MCF 10A (cell line): ENCODE results near the gene NEO1. TPM values are rescaled to one million over a fixed set of nuclear protein-coding genes. Genes with fewer than 3 reads are reported as not detected.
A peak's percentile ranks its signal among the peaks of the same experiment; 100 is the strongest.

Experiments used
- BruUV-seq: library from RNA; stranded (reverse); fragments of 400-500 nt; replicated peaks from 2 replicates; lab custom pipeline; 2021; lab: Mats Ljungman, UMichigan
- CTCF ChIA-PET: fragments of 300-600 bp; sonication (Branson Sonifier 250); formaldehyde crosslinking; extraction: SDS; loops from one replicate; lab custom pipeline; 2021; ENCODE audit warnings: antibody characterized with exemption, inconsistent platforms; lab: Yijun Ruan, JAX
- POLR2A ChIA-PET: fragments of 300-600, 350-650 bp; sonication (Branson Sonifier 250); formaldehyde crosslinking; extraction: SDS; loops from one replicate; lab custom pipeline; 2020; ENCODE audit warnings: antibody characterized with exemption, inconsistent platforms; lab: Yijun Ruan, JAX
- DNase-seq: peaks from one replicate; pipeline ENCODE4 v3.0.0-alpha.2; 2018; ENCODE audit not compliant: unreplicated experiment
- H3K27ac Mint-ChIP-seq: one replicate; pipeline ENCODE4 v1.8.0; 2022; ENCODE audit warnings: mild to moderate bottlenecking, low read depth, mixed read lengths; ENCODE audit not compliant: unreplicated experiment
- H3K27me3 Mint-ChIP-seq: one replicate; pipeline ENCODE4 v1.8.0; 2022; ENCODE audit warnings: mixed read lengths; ENCODE audit not compliant: insufficient read depth, unreplicated experiment
- H3K36me3 Mint-ChIP-seq: one replicate; pipeline ENCODE4 v1.8.0; 2022; ENCODE audit warnings: mild to moderate bottlenecking, moderate library complexity, mixed read lengths; ENCODE audit not compliant: insufficient read depth, unreplicated experiment
- H3K4me1 Mint-ChIP-seq: one replicate; pipeline ENCODE4 v1.8.0; 2022; ENCODE audit warnings: mixed read lengths; ENCODE audit not compliant: insufficient read depth, unreplicated experiment
- H3K4me3 Mint-ChIP-seq: one replicate; pipeline ENCODE4 v1.8.0; 2022; ENCODE audit warnings: mild to moderate bottlenecking, moderate library complexity, mixed read lengths; ENCODE audit not compliant: unreplicated experiment
- H3K9me3 Mint-ChIP-seq: one replicate; pipeline ENCODE4 v1.8.0; 2022; ENCODE audit warnings: mixed read lengths; ENCODE audit not compliant: unreplicated experiment
- intact Hi-C: fragments of 100-400 bp; cut with micrococcal nuclease; formaldehyde crosslinking; loops from 2 replicates; pipeline ENCODE4 v1.14.1; 2022
- total RNA-seq: library from RNA; stranded (reverse); gene quantifications from 2 replicates; pipeline ENCODE4 v1.2.3, GENCODE V29; 2022
- TF ChIP-seq, protein P1 (sequence below): fragments of 200-600 bp; IDR thresholded peaks from one replicate; pipeline ENCODE4 v1.8.0; 2022; ENCODE audit warnings: antibody characterized with exemption, mild to moderate bottlenecking; ENCODE audit not compliant: unreplicated experiment

The NEO1 gene
- total RNA-seq, 1 experiment from 2014 or later, result 13.2 TPM

DNA sequence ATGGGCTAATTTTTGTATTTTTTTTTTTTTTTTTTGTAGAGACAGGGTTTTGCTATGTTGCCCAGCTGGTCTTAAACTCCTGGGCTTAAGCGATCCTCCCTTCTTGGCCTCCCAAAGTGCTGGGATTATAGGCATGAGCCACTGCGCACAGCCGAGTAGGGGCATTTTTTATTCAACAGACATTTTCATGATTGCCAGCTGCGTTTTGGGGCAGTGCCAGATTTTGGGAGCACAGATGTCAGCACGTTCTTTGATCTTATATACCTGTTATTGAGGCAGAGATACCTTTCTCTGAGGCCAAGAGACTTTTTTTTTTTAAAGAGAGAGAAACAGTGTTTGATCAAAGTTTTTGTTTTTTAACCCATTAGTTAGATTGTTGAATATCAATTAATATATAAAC, 16.8 kb downstream of the NEO1 start:
- no peaks in the 10 kb centered on the region for H3K9me3 Mint-ChIP-seq
- CTCF ChIA-PET, result interaction anchor here (0.7 to 1.9 kb wide), 3 partner anchors 13 to 304 kb away, joined by 3 to 4 read pairs (median 4); no protein-coding TSS in a partner anchor
- intact Hi-C loops, result no loop called here
- no TSS peak for BruUV-seq
- H3K4me1 Mint-ChIP-seq, result peaks cover 5% of the 10 kb centered on the region
- H3K27ac Mint-ChIP-seq, result no peak overlapping the region
- no peak for DNase-seq
- TF ChIP-seq, protein P1, sequence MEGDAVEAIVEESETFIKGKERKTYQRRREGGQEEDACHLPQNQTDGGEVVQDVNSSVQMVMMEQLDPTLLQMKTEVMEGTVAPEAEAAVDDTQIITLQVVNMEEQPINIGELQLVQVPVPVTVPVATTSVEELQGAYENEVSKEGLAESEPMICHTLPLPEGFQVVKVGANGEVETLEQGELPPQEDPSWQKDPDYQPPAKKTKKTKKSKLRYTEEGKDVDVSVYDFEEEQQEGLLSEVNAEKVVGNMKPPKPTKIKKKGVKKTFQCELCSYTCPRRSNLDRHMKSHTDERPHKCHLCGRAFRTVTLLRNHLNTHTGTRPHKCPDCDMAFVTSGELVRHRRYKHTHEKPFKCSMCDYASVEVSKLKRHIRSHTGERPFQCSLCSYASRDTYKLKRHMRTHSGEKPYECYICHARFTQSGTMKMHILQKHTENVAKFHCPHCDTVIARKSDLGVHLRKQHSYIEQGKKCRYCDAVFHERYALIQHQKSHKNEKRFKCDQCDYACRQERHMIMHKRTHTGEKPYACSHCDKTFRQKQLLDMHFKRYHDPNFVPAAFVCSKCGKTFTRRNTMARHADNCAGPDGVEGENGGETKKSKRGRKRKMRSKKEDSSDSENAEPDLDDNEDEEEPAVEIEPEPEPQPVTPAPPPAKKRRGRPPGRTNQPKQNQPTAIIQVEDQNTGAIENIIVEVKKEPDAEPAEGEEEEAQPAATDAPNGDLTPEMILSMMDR, result no peak
- POLR2A ChIA-PET, result interaction anchor here (0.6 to 0.7 kb wide), 2 partner anchors 18 to 39 kb away, joined by 3 to 4 read pairs; no protein-coding TSS in a partner anchor
- H3K27me3 Mint-ChIP-seq, result peaks cover 9% of the 10 kb centered on the region
- no peaks in the 10 kb centered on the region for H3K36me3 Mint-ChIP-seq
- H3K4me3 Mint-ChIP-seq, result no peak overlapping the region

DNA sequence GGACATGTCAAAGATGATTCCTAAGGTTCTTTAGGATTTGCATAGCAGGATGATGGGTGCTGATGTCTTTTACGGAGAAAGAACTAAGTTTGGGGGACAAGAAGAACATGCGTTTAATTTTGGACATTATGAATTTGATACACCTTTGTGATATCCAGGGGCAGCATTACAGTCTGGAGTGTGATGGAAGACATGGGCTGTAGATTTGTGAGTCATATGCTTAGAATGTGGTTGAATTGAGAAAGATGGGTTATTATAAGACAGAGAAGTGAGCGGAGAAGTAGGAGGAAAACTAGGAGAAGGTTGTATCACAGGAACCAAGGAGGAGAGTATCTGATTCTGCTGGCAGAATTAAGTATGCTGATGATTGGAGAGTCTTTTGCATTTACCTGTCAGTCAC, 20.6 kb downstream of the NEO1 start:
- no peaks in the 10 kb centered on the region for H3K9me3 Mint-ChIP-seq
- H3K4me3 Mint-ChIP-seq, result no peak overlapping the region
- no peaks in the 10 kb centered on the region for H3K27me3 Mint-ChIP-seq
- H3K27ac Mint-ChIP-seq, result no peak overlapping the region
- TF ChIP-seq, protein P1, result no peak
- BruUV-seq, result no TSS peak
- ChIA-PET POLR2A (no interaction called here), CTCF (no interaction called here)
- intact Hi-C loops, result no loop called here
- no peaks in the 10 kb centered on the region for H3K36me3 Mint-ChIP-seq
- H3K4me1 Mint-ChIP-seq, result no peaks in the 10 kb centered on the region
- DNase-seq, result no peak

DNA sequence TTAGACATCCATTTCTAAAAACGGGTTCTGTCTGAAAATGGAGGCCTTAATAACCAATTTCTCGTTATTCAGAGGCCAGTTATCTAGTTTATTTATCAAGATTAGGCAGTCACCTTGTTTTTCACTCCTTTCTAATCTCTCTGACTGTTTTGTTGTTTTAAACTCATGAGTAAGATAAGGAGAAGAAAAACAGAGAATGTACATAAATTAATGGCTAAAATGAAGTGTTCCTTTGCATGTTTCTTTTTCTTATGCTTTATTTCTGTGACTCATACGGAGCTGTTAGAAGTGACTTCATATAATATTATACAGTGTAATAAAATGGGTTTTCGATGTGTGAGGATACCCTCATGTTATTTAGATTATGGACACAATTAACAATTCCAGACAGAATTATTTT, 22.0 kb downstream of the NEO1 start:
- H3K27ac Mint-ChIP-seq, result no peak overlapping the region
- ChIA-PET POLR2A (interaction anchor here (0.6 kb wide), 1 partner anchor 165 kb away, joined by 3 read pairs; no protein-coding TSS in a partner anchor), CTCF (interaction anchor here (0.8 kb wide), 1 partner anchor 13 kb away, joined by 3 read pairs; no protein-coding TSS in a partner anchor)
- peaks cover 5% of the 10 kb centered on the region for H3K4me1 Mint-ChIP-seq
- H3K36me3 Mint-ChIP-seq, result no peaks in the 10 kb centered on the region
- TF ChIP-seq, protein P1, result no peak
- intact Hi-C loops, result no loop called here
- BruUV-seq, result no TSS peak
- no peak for DNase-seq
- no peaks in the 10 kb centered on the region for H3K9me3 Mint-ChIP-seq
- H3K4me3 Mint-ChIP-seq, result no peak overlapping the region
- H3K27me3 Mint-ChIP-seq, result no peaks in the 10 kb centered on the region

DNA sequence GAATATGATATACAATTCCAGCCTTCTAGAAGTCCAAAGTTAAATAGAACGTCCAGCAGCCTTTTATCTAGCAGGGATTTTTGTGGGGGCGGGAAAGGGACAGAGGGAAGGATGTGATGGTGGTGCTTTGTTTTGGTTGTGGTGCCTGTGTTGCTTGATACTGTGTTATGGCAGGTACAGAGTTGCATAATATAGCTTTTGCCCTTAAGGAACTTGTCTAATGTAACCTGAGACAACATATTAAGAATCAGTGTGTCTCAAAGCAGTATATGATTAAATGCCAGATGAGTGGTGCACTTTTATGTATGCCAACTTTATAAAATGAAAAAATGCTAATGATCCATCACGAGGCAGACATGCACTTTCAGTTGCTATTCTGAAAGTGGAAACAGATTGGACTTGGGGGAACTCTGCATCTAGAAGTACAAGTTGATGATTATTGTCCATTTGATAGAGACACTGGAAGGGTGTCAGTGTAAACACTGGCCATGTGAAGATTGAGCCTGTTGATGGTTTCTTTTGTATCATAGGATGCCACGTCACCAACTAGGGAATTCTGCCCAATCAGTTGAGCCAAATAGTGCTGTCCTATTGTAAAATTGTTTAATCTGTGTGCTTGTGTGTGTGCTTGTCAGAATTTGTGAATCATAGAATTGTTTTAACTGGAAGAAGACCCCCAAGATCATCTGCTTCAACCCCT, 23.0 kb downstream of the NEO1 start:
- DNase-seq, result peak; percentile 42
- Mint-ChIP-seq H3K4me3 (no peak overlapping the region), H3K27ac (no peak overlapping the region), H3K9me3 (no peaks in the 10 kb centered on the region), H3K36me3 (no peaks in the 10 kb centered on the region), H3K4me1 (peaks cover 5% of the 10 kb centered on the region), H3K27me3 (no peaks in the 10 kb centered on the region)
- BruUV-seq, result no TSS peak
- CTCF ChIA-PET, result interaction anchor here (0.6 kb wide), 1 partner anchor 30 kb away, joined by 5 read pairs; no protein-coding TSS in a partner anchor
- intact Hi-C loops, result no loop called here
- TF ChIP-seq, protein P1, result no peak
- POLR2A ChIA-PET, result interaction anchor here (1.3 kb wide), 1 partner anchor 12 kb away, joined by 4 read pairs; no protein-coding TSS in a partner anchor
